ENCODE results near the gene RSPH6A.
A peak's percentile ranks its signal among the peaks of the same experiment; 100 is the strongest.

The RSPH6A gene

GRCh38 chr19:45814851-45815480 lies at the start of gene RSPH6A:
TSS of gene RSPH6A (minus strand) at chr19:45815308. CDS start at chr19:45815176, 132 bp downstream.
- Histone ChIP-seq H3K4me1 (peaks cover 24 to 65% (median 52%) of the 10 kb centered on the region in 10 experiments), H3K4me3 (peak within 1 kb of the TSS; percentile 32 to 74 (median 62)), H3K36me3 (peaks cover 7 to 24% (median 14%) of the 10 kb centered on the region in 11 experiments; a peak in 18 of 22 replicates), H3K27ac (peak within 1 kb of the TSS in 9 of 11 experiments; percentile 42 to 70 (median 65); a peak in 17 of 22 replicates), H3K9me3 (replicated peaks in 1 of 11) (no peaks in the 10 kb centered on the region), H3K27me3 (peaks cover 0 to 18% (median 0%) of the 10 kb centered on the region in 11 experiments; a peak in 3 of 22 replicates), H3K4me2 (peak within 1 kb of the TSS; percentile 82 to 94 (median 91)), H4K20me1 (peaks cover 12 to 52% (median 29%) of the 10 kb centered on the region in 11 experiments; a peak in 18 of 22 replicates), H3K9ac (peak within 1 kb of the TSS; percentile 61 to 78 (median 73); a peak in 21 of 22 replicates)
- no peak for TF ChIP-seq Cebpa-rat (IDR thresholded peaks at IDR 0.05)

DNA sequence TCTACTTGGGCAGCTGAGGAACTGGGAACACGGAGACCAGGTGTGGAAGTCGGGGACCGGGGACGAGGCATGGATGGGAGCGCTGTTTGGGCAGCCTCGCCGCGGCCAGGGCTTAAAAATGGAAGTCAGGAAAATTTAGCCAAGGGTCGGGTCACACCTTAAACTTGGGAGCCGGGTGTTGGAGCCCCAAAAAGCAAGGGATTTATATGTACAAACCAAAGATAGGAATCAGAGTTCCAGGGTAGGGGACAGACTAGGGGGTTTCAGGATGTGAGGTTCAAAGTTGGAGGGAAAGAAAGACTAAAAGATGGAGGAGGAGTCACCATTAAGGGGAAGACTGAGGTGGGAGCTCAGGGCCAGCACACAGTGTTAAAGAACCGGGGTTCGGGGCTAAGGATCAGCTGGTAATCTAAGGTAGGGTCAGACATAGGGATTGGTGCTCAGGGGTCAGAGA lies 49.5 kb upstream of the RSPH6A start:
- no peak overlapping the region; a peak in 2 of 20 replicates for H3K4me3 ChIP-seq
- no peaks in the 10 kb centered on the region for H3K9me3 ChIP-seq (replicated peaks in 1 of 11)
- peaks cover 31 to 48% (median 42%) of the 10 kb centered on the region in 11 experiments for H3K27me3 ChIP-seq
- no peak overlapping the region for H3K27ac ChIP-seq
- H3K4me1 ChIP-seq = peaks cover 21 to 26% (median 24%) of the 10 kb centered on the region in 10 experiments
- no peak overlapping the region for H3K9ac ChIP-seq
- peaks cover 12 to 23% (median 15%) of the 10 kb centered on the region in 11 experiments for H3K36me3 ChIP-seq
- peak overlapping the region in 4 of 11 experiments; percentile 78 to 93 (median 86); a peak in 5 of 22 replicates for H3K4me2 ChIP-seq
- no peak for TF ChIP-seq Cebpa-rat (IDR thresholded peaks at IDR 0.05)
- peaks cover 4 to 22% (median 13%) of the 10 kb centered on the region in 11 experiments; a peak in 15 of 22 replicates for H4K20me1 ChIP-seq

- H3K36me3 ChIP-seq = peaks cover 18 to 29% (median 21%) of the 10 kb centered on the region in 11 experiments
- peaks cover 31 to 48% (median 42%) of the 10 kb centered on the region in 11 experiments for H3K27me3 ChIP-seq
- TF ChIP-seq Cebpa-rat (IDR thresholded peaks at IDR 0.05) = no peak
- no peaks in the 10 kb centered on the region for H3K9me3 ChIP-seq (replicated peaks in 1 of 11)
- peak within 1 kb of the TSS in 9 of 11 experiments; percentile 51 to 99 (median 95); a peak in 16 of 22 replicates for H3K9ac ChIP-seq
- H4K20me1 ChIP-seq = peaks cover 4 to 28% (median 19%) of the 10 kb centered on the region in 11 experiments; a peak in 16 of 22 replicates
- H3K4me1 ChIP-seq = peaks cover 21 to 26% (median 24%) of the 10 kb centered on the region in 10 experiments
- H3K4me2 ChIP-seq = peak within 1 kb of the TSS; percentile 78 to 96 (median 86)
- H3K4me3 ChIP-seq = peak within 1 kb of the TSS; percentile 53 to 98 (median 80)
- peak within 1 kb of the TSS in 4 of 11 experiments; percentile 93 to 99 (median 94); a peak in 5 of 22 replicates for H3K27ac ChIP-seq
Measured at GRCh38 chr19:45863840-45864628, 48.9 kb upstream of the RSPH6A start, which contains the start of gene FOXA3. TSS of gene FOXA3 (plus strand) at chr19:45864326. CDS start at chr19:45864457, 131 bp downstream.

- Histone ChIP-seq H3K4me2 (peak overlapping the region; percentile 78 to 96 (median 86)), H3K9me3 (replicated peaks in 1 of 11) (no peaks in the 10 kb centered on the region), H3K27me3 (peaks cover 31 to 48% (median 42%) of the 10 kb centered on the region in 11 experiments), H4K20me1 (peaks cover 4 to 35% (median 25%) of the 10 kb centered on the region in 11 experiments; a peak in 16 of 22 replicates), H3K36me3 (peaks cover 24 to 35% (median 28%) of the 10 kb centered on the region in 11 experiments), H3K27ac (peak overlapping the region in 3 of 11 experiments; percentile 94 to 99 (median 95); a peak in 4 of 22 replicates), H3K9ac (peak overlapping the region in 9 of 11 experiments; percentile 51 to 99 (median 95); a peak in 16 of 22 replicates), H3K4me3 (peak overlapping the region; percentile 53 to 98 (median 80)), H3K4me1 (peaks cover 21 to 26% (median 24%) of the 10 kb centered on the region in 10 experiments)
- TF ChIP-seq Cebpa-rat (IDR thresholded peaks at IDR 0.05) = no peak
Measured at GRCh38 chr19:45863335-45863839, 48.3 kb upstream of the RSPH6A start.

DNA sequence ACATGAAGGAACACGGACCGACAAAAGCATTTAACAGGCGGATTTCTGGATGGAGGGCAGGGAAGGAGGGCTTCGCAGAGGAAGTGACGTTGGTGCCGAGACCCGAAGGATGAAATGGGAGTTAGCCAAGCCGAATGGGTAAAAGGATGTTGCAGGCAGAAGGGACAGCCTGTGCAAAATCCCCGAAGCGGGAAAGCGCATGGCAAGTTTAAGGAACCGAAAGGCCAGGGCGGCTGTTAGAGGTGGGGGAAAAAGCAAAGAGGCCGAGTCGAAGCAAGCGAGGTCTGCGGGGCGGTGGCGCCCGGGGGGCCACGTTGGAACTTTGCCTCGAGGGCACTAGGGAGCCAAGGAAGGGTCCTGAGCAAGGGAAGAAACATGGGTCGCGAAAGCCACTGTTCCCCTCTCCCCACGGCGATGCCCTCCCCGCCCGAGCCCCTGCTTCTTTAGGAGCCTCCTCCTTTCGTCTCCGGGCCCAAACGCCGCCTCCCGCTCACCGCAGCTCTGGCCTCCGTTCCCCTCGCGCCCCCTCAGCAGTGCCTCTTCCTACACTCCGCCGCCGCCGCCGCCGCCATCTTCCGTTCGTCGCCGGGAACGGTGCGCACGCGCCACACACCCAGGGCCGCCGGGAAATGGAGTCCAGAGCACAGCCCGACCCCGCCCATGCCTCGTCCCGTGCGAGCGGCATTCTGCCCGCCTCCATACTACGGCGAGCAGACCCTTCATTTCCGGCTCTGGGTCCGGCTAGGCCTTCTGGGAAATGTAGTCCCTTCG lies 47.6 kb upstream of the RSPH6A start, which contains the start of gene SYMPK:
SYMPK (minus strand) TSS at position 584 of the 771 bp plus-strand sequence. CDS start 8,652 bp downstream, outside the sequence.
- no peak for TF ChIP-seq Cebpa-rat (IDR thresholded peaks at IDR 0.05)
- Histone ChIP-seq H3K9ac (peak within 1 kb of the TSS; percentile 91 to 99 (median 95)), H3K4me3 (peak within 1 kb of the TSS; percentile 74 to 98 (median 80)), H3K36me3 (peaks cover 29 to 42% (median 34%) of the 10 kb centered on the region in 11 experiments), H4K20me1 (peaks cover 4 to 41% (median 31%) of the 10 kb centered on the region in 11 experiments; a peak in 19 of 22 replicates), H3K4me2 (peak within 1 kb of the TSS; percentile 80 to 97 (median 93)), H3K27ac (peak within 1 kb of the TSS; percentile 81 to 99 (median 94)), H3K4me1 (peaks cover 21 to 26% (median 24%) of the 10 kb centered on the region in 10 experiments), H3K9me3 (replicated peaks in 1 of 11) (no peaks in the 10 kb centered on the region), H3K27me3 (peaks cover 31 to 44% (median 42%) of the 10 kb centered on the region in 11 experiments)

DNA sequence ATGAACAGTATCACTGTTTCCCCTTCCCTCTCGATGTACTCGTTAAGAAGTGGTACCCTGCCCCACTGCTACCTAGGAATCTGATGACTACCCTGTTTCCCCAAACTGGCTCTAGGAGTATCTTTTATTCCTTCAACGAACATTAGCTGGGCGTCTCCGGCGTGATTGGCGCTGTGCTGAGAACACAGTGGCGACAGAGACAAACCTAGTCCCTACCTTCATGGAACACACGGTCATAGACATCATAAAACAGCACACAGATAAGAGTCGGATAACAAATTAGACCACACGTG lies 47.1 kb upstream of the RSPH6A start:
- Histone ChIP-seq H3K4me3 (peak overlapping the region; percentile 74 to 98 (median 80)), H3K4me2 (peak overlapping the region; percentile 73 to 97 (median 87)), H4K20me1 (peaks cover 4 to 45% (median 34%) of the 10 kb centered on the region in 11 experiments; a peak in 19 of 22 replicates), H3K9me3 (replicated peaks in 1 of 11) (no peaks in the 10 kb centered on the region), H3K4me1 (peaks cover 21 to 26% (median 24%) of the 10 kb centered on the region in 10 experiments), H3K36me3 (peaks cover 31 to 47% (median 36%) of the 10 kb centered on the region in 11 experiments), H3K27me3 (peaks cover 31 to 41% (median 41%) of the 10 kb centered on the region in 11 experiments), H3K27ac (peak overlapping the region; percentile 81 to 99 (median 94); a peak in 21 of 22 replicates), H3K9ac (peak overlapping the region; percentile 91 to 99 (median 95))
- TF ChIP-seq Cebpa-rat (IDR thresholded peaks at IDR 0.05) = no peak

DNA sequence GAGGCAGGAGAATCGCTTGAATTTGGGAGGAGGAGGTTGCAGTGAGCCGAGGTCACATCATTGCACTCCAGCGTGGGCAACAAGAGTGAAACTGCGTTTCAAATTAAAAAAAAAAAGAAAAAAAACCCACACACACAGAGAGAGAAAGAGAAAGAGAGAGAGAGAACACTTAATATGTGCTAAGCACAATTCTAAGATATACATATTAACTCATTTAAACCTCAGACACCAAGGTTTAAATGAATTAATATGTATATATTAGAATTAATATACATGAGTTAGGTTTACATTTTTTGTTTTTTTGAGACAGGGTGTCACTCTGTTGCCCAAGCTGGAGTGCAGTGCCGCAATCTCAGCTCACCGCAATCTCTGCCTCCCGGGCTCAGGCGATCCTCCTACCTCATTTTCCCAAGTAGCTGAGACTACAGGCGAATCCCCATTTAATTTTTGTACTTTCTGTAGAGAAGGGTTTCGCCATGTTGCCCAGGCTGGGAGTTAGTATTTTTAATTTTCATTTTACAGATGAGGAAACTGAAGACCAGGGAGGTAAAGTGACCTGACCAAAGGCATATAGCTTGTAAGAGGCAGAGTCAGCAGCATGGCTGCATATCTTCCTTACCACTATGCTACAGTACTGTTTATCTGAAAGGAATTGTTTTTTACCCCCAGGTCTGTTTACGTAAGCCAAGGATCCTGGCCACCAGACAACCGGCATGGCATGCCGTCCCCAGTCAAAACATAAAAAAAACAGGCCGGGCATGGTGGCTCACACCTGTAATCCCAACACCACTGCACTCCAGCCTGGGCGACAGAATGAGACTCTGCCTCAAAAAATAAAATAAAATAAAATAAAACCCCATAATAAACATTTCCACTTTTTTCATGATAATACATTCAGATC lies 45.5 kb upstream of the RSPH6A start:
- Histone ChIP-seq H3K4me1 (peaks cover 21 to 26% (median 24%) of the 10 kb centered on the region in 10 experiments), H3K9ac (peak overlapping the region in 6 of 11 experiments; percentile 1 to 95 (median 32); a peak in 5 of 22 replicates), H3K4me3 (no peak overlapping the region), H3K4me2 (peak overlapping the region; percentile 56 to 97 (median 87); a peak in 19 of 22 replicates), H3K27me3 (peaks cover 23 to 25% (median 25%) of the 10 kb centered on the region in 11 experiments), H3K36me3 (peaks cover 47 to 63% (median 51%) of the 10 kb centered on the region in 11 experiments), H4K20me1 (peaks cover 12 to 61% (median 50%) of the 10 kb centered on the region in 11 experiments), H3K9me3 (replicated peaks in 1 of 11) (no peaks in the 10 kb centered on the region), H3K27ac (no peak overlapping the region)
- TF ChIP-seq Cebpa-rat (IDR thresholded peaks at IDR 0.05) = no peak

Measured in BLaER1 treated with 17β-estradiol and CSF1 and Interleukin-3, amounts not matched to agents 10 nM and 100 nM (cell line).